Measurements from ENCODE around the gene FOCAD.

GRCh38 chr9:21028466-21028865 lies 344.4 kb downstream of the FOCAD start:
- TF ChIP-seq CTCF (IDR thresholded peaks at IDR 0.05): no peak
- no peak for TF ChIP-seq POLR2A (IDR thresholded peaks at IDR 0.05)

All from body of pancreas (tissue), 4 donors.